Measurements from ENCODE around the gene KAZN. TPM values are rescaled to one million over a fixed set of nuclear protein-coding genes. Genes with fewer than 3 reads are reported as not detected.

The KAZN gene
- polyA plus RNA-seq, 4 donors, result 34.1 to 43.2 (median 35.9) TPM

DNA sequence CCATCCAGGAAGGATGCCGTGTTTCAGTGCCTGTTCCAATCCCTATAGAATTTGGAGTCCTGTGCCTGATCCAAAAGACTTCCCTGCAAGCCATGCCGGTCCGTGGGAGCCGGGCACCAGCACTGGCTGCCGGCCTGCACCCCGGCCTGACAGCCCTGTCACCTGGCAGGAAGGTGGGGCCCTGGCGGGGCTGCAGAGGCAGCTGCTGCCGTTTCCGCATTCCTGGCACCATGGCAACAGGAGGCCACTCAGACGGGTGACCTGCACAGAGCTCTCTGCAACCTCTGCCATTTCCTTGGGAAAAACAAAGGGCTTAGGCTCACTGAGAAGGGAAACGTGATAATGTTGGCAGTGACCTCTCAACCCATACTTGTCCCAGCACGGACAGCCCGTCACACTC, 491.9 kb downstream of the KAZN start:
- DNase-seq (ENCODE audit: low read depth in 4 of 4, low spot score in 3 of 4), result peak; percentile 48 to 69 (median 64)

DNA sequence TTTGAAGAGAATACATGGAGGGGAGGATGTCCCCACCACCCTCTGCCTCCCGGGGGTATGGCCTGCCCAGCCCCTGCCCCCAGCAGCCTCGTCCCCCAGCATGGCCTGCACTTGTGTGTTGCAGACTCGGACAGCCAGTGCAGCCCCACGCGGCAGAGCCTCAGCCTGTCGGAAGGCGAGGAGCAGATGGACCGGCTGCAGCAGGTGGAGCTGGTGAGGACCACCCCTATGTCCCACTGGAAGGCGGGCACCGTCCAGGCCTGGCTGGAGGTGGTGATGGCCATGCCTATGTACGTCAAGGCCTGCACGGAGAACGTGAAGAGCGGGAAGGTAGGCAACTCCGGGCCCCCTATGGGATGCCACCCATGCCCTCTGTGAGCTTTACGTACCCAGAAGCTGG, 495.6 kb downstream of the KAZN start:
- no peak for DNase-seq (ENCODE audit: low read depth in 4 of 4, low spot score in 3 of 4)

DNA sequence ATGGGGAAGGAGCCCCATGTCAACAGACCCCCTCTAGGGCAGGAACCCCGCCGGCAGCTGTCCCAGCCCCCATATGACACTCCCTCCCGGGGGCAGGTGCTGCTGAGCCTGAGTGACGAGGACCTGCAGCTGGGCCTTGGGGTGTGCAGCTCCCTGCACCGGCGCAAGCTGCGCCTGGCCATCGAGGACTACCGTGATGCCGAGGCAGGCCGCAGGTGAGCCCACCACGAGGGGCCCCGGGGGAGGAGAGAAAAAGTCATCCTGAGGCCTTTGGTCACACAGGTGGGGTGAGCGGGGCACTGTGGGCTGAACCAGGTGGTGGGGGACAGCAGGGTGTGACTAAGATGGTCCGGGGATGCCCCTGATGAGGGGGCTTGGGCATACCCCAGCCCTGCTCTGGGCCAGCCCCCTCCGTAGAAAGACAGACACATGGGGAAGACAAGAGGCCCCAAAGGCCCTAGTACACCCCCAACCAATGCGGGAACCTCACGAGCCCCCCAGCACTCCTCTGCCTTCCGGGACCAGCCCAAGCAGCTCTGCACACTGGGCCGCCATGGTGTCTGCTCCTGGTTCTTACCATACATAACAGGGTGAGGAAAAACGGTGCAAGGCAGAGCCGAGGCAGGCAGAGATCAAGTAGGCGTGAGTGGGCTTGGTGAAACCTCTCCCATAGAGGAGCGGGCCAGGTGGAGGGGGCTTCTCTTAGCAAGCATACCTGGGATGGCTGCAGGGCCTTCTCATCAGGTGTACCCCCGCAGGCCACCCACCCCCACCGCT, 496.4 kb downstream of the KAZN start:
- DNase-seq (ENCODE audit: low read depth in 4 of 4, low spot score in 3 of 4), result no peak

DNA sequence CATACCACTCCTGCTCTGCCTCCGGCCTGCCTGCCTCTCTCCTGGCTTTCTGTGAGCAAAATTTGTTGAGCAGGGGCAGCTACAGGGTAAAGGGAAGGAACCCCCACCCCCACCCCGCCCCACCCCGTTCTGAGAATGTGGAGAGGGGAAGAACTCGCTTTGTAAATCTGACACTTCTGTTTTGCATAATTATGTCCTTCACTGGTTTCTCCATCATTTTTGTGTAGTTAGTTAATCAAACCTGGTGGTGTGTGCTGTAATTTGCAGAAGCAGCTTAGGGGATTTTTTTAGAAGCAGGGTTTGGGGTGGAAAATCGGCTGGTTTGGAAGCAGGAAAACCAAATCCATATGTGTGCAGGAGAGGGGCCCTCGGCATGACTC, 497.0 kb downstream of the KAZN start:
- DNase-seq (ENCODE audit: low read depth in 4 of 4, low spot score in 3 of 4), result no peak

DNA sequence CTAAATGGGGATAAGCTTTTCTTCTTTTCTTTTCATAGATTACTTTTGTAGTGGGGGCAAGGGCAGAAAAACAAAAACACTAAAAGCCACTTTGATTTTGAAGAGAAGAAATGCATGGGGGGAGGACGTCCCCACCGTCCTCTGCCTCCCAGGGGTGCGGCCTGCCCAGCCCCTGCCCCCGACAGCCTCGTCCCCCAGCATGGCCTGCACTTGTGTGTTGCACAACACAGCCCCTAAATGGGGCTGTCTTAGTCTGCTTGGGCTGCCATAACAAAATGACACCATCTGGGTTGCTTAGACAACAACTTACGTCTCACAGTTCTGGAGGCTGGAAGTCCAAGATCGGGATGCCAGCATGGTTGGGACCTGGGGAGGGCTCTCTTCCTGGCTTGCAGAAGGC, 497.8 kb downstream of the KAZN start:
- DNase-seq (ENCODE audit: low read depth in 4 of 4, low spot score in 3 of 4), result no peak

DNA sequence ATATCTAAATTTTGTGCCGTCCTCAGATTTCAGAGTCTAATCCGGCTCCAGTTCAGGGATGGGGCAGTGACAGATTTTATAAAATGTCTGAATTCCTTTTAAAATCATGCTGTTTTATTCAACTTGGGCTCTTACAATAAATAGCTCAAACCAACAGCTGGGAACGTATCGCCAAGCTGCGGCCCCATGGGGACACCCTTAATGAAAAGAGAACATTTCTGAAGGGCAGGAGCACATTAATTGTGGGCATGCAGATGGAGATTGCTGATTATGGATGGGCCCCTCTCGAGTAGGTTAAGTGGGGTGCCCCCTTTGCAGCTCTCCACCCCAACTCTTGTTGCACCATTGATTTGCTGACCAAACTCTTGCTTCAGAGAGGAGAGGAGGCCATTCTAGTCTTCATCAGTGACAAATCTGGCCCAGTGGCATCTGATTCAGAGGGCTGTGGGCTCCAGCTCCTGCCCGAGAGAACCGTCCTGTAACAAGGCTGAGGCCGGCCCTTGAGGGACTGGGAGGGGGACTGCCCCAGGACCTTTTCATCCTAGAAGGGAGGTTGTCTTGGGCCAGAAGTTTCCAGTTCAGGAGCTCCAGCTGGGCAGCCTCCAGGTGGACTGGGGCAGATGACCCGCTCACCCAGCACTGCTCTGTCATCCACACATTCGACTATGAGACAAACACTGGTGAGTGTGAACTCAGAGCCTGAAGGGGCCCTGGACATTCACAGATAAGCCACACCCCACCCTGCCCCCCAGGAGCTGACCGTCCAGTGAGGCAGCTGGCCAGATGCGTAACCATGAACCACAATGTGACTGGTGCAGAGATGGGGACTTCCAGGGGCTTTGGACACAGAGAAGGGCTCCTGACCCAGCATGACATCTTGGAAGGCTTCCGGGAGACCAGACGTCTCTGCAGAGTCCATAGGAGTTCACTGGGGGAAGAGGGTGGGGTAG, 500.0 kb downstream of the KAZN start:
- DNase-seq (ENCODE audit: low read depth in 4 of 4, low spot score in 3 of 4), result no peak

DNA sequence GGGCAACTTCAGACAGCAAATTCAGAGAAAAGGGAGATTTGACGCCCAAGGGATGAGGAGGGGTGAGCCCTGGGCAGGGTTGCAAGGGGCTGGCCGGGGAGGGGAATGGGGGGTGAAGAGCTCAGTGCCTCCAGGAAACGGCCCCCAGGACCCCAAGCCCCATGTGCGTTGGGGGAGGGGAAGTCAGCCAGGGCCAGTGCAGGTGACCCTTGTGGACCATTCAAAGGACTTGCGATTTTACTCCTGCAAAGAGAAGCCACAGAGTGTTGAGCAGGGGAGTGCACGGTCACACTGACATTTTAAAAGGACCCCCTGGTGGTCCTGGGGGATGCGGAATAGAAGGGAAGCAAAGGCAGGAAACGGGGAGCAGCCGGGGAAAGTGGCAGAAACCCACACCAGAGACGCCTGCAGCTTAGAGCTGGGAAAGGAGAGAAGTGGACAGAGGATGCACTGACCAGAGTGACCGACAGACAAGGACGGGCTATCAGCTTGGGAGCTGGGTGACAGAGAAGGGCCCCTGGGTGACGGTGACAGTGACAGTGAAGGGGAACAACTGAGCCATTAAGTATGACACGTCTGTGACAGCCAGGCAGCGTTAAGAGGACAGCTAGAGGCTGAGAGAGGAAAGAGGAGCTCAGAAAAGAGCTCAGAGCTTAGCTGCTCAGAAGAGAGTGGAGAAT, 501.1 kb downstream of the KAZN start:
- DNase-seq (ENCODE audit: low read depth in 4 of 4, low spot score in 3 of 4), result no peak

DNA sequence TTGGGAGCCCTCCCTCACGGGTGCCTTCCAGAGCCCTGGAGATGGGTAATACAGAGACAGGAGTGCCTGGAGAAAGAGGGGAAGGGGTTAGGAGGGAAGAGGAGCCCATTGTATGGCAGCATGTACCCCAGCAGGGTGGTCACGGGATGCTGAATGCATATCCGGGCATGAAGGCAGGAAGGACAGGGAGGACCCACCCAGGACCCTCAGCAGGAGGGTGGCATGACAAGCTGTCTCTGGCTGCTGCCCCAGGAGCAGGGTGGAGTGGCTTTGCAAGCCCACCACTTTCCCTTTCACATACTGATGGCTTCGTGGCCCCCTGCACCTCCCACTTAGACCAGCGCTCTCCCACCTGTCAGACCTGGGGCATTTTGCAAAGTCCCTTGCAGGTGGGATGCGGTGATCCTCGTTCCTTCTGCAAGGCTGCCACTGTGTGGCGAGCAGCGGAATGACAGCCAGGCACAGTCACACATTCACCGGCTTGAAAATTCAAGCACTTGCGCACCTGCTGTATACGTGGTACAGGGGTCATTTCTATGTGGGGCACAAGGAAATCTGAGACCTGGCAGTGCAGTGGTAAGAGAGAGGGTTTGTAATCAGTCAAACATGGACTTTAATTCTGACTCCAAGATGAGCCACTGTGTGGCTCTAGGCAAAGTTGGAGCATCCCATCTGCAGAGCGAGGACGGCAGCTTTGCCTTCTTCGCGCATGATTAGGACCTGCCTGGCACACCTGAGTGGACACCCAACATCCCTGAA, 501.8 kb downstream of the KAZN start:
- DNase-seq (ENCODE audit: low read depth in 4 of 4, low spot score in 3 of 4), result peak in 3 of 4 donors; percentile 40 to 51 (median 47)

DNA sequence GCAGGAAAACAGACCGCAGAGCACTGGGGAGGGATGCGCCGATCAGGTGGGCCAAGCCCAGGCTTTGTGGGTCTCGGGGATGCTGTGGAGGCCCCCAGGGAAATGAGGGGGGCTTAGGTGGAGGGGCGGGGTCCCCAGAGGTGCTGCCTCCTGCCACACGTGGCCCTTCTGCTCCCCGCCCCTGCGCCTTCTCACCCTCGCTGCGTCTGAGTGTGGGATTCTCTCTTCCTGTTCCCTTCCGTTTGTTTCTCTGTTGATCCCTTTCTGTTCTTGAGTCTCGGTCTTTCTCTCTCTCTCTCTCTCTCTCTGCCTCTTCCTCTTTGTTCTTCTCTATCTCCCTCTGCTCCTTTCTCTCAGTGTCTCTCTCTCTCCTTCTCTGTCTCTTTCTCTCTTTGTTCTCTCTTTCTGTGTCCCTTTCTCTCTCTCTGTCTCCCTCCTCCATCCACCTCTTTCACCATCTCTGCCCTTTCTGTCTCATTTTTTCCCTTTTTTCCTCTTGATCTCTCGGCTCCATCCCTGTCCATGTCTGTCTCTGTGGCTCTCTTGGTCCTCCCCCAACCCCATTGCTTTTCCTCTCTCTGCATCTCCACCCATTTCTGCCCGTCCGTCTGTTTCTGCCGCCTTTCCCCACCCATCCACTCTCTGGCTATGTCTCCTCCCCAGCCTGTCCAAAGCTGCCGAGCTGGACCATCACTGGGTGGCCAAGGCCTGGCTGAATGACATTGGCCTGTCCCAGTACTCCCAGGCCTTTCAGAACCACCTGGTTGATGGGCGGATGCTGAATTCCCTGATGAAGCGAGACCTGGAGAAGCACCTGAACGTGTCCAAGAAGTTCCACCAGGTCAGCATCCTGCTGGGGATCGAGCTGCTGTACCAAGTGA, 502.6 kb downstream of the KAZN start:
- no peak for DNase-seq (ENCODE audit: low read depth in 4 of 4, low spot score in 3 of 4)

DNA sequence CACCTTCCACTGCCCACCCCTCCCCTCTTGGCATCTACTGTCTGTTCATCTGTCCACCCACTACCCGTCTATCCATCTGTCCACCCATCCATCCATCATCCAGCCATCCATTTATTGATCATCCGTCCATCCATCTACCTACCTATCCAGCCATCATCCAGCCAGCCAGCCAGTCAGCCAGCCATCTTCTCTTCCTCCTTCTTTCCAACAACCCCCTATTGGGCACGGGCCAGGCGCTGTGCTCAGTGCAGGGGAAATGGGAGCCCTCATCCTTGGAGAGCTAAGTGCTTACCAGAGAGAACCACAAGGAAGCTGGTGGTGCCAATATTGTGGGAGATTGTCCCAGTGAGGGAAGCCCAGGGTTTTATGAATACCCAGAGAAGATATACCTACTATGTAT, 503.3 kb downstream of the KAZN start:
- no peak for DNase-seq (ENCODE audit: low read depth in 4 of 4, low spot score in 3 of 4)

DNA sequence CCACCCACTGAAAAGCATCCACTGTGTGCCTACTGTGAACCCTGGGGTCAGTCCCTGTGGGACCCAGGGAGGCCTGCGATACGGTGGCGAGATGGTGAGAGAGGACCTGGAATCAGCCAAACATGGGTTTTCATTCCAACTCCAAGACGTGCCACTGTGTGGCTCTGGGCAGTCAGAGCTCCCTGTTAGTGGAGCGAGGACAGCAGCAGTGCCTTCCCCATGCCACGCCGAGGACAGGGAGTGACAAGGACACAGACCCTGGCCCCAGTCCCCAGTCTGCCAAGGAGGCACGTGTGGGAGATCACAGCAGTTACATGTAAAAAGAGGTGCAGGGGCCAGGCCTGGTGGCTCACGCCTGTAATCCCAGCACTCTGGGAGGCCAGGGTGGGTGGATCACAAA, 504.2 kb downstream of the KAZN start:
- DNase-seq (ENCODE audit: low read depth in 4 of 4, low spot score in 3 of 4), result no peak

DNA sequence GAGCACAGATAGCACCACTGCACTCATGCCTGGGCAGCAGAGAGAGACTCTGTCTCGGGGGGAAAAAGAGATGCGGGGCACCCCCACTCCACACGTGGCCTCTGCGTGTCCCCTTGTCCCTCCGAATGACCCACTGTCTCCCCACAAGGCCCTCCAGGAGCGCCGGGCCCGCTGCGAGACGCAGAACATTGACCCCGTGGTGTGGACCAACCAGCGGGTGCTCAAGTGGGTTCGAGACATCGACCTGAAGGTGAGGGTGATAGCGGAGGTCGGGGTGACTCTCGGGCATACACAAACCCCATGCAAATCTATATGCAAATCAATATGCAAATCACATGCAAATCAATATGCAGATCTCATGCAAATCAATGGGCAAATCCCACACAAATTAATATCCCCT, 504.7 kb downstream of the KAZN start:
- DNase-seq (ENCODE audit: low read depth in 4 of 4, low spot score in 3 of 4), result no peak

DNA sequence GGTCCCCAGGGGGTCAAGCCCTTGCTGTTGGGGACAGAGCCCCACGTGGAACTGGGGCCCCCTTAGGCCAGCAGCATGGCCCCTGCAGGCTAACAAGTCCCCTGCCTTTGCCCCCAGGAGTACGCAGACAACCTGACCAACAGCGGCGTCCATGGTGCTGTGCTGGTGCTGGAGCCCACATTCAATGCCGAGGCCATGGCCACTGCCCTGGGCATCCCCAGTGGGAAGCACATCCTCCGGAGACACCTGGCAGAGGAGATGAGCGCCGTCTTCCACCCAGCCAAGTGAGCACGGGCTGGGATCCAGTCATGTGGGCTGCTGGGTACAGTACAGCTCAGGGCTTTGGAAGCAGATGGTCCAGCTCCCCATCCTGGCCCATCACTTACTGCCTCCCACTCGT, 505.4 kb downstream of the KAZN start:
- DNase-seq (ENCODE audit: low read depth in 4 of 4, low spot score in 3 of 4), result no peak

DNA sequence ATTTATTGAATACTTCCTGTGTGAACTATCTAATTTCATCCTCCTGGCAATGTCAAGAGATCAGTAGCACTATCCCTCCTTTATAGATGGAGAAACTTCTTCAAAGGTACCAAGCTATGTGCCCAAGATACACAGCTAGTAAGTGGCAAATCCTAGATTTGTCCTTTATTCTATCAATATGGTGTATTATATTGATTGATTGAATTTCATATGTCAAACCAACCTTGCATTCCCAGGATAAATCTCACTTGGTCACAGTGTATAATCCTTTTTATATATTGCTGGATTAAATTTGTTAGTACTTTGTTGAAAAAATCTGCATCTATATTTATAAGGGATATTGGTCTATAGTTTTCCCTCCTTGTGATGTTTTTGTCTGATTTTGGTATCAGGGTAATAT, 506.3 kb downstream of the KAZN start:
- DNase-seq (ENCODE audit: low read depth in 4 of 4, low spot score in 3 of 4), result no peak

DNA sequence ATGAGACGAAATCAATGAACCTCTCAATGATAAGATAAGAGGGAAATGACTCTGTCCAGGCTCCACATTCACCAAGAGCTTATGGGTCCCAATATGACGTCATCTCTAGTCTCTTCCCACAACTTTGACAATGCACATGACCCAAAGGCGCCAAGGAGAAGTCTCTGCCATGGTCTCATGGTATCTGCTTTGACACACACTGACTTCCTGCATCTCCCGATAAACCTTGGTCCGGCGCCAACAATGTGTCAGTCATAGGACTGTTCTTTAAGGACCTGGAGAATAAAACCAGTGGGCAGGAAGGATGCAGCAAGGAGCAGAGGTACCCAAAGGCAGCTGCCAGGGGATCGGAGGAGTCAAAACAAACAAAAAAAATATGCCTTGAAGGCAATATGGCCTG, 508.1 kb downstream of the KAZN start:
- DNase-seq (ENCODE audit: low read depth in 4 of 4, low spot score in 3 of 4), result no peak

DNA sequence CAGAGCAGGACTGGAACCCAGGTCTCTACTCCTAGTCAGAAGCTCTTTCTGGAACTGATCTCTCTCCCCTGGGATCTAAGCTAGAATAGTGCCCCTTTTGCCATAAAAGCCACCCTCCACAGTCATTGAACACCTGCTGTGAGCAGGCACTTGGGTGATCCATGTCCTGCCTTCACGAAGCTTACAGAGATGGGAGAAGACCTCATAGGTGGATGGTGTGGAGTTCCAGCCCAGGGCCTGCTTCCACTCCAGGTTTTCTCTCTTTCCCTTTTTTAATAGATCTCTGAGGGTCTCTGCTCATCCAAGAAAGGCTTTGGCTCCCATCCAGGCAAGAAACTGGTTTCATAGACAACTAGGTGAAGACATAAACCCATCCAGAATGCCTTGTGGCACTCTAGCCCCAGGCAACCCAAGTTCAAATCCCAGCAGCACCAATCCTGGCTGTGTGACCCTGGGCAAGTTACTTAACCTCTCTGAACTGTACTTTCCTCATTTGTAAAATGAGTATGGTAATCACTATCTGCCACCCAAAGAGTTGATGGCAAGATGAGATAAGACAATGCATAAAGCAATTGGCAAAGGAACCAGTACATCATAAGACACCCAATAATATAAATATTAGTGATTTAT, 508.7 kb downstream of the KAZN start:
- DNase-seq (ENCODE audit: low read depth in 4 of 4, low spot score in 3 of 4), result no peak

DNA sequence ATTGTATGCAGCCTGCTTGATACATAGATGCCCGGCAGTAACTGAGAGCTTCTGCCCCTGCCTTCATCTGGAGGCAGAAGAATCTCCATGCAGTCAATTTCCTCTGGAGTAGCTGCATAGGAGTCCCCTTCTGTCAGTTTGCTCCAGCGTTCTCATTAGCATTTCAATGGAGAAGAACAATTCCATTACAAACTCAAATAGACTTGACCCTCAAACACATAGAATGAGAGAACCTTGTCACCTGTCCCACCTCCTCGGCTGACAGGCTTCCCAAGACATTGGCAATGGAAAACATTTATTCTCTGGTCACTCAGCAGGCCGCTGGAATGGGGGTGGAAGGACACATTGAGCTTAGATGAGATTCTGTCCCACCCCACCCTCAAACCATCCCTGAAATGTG, 509.4 kb downstream of the KAZN start:
- DNase-seq (ENCODE audit: low read depth in 4 of 4, low spot score in 3 of 4), result no peak

DNA sequence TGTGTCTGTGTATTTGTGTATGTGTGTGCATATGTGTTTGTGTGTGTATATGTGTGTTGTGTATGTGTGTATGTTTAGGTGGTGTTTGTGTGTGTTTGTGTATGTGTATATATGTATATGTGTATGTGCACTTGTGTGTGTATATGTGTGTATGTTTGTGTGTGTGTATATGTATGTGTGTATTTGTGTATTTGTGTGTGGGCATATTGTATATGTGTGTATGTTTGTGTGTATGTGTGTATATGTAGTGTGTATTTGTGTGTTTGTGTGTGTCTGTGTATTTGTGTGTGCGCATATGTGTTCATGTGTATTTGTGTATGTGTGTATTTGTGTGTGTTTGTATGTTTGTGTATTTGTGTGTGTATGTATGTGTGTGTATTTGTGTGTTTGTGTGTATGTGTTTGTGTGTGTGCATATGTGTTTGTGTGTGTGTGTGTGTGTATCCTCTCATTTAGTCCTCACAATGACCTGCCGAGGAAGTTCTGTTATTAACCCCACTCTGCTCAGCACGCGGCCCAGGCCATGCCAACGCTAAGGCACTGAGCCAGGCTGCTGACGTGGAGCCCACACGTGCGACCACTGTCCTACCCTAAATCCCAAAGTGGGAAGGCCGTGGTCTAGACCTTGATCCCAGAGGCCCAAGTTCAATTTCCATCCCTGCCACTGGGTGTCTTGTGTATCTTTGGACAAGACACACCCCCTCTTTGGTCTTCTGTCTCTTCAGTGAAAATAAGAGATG, 511.8 kb downstream of the KAZN start:
- no peak for DNase-seq (ENCODE audit: low read depth in 4 of 4, low spot score in 3 of 4)

DNA sequence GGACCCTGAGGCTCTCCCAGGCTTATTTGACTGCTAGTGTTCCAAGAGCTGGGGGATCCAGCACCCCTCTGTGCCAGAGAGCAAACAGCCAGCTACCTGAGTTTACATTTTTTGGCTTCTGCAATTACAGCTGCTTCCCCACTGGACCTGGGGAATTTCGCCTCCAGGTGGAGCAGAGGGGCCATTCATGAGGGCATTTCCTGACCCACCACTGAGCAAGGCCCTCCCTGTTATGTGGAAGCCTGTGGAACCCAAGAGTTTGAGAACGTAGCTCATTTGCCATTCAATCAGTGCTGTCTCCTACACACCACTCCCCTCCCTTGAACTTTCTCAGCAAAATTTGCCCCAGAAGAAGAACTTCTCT, 512.4 kb downstream of the KAZN start:
- DNase-seq (ENCODE audit: low read depth in 4 of 4, low spot score in 3 of 4), result no peak

All from right renal pelvis (tissue), 4 donors.